ENCODE results near the gene WDR6. TPM values are rescaled to one million over a fixed set of nuclear protein-coding genes. Genes with fewer than 3 reads are reported as not detected.

The WDR6 gene
- total RNA-seq, 1 experiment from 2014 or later: 174 TPM

- no TSS peak for BruUV-seq (replicated peaks)
- POLR2A ChIA-PET: interaction anchor here (0.6 to 5.3 kb wide), 9 partner anchors 8 to 781 kb away, joined by 3 to 52 read pairs (median 5); partner anchors contain the start of genes IMPDH2, P4HTM, QRICH1 and WDR6
- Histone ChIP-seq H3K4me2 (ENCODE audit: low read length) (peak overlapping the region; percentile 90), H4K20me1 (ENCODE audit: insufficient read depth) (no peaks in the 10 kb centered on the region), H3K36me3 (ENCODE audit: control insufficient read depth in 1 of 2, insufficient read depth in 2 of 2, low read length in 2 of 2) (peaks cover 17 to 33% of the 10 kb centered on the region in 2 experiments; a peak in 3 of 4 replicates), H3K79me2 (ENCODE audit: insufficient read depth, low read length) (peaks cover 56% of the 10 kb centered on the region), H3K9me2 (ENCODE audit: insufficient read depth) (no peaks in the 10 kb centered on the region), H3K27ac (ENCODE audit: low read depth, low read length) (peak overlapping the region; percentile 99), H2AFZ (ENCODE audit: low read depth, low read length, poor library complexity, severe bottlenecking) (no peak overlapping the region), H3K4me3 (replicated peaks in 1 of 2; ENCODE audit: low read depth in 1 of 2, low read length in 2 of 2) (peak overlapping the region; percentile 80 to 98), H3K9me3 (ENCODE audit: control insufficient read depth in 1 of 2, insufficient read depth in 1 of 2, low read depth in 1 of 2, low read length in 2 of 2) (no peaks in the 10 kb centered on the region), H3K9ac (ENCODE audit: low read length) (peak overlapping the region; percentile 99), H3K4me1 (ENCODE audit: control insufficient read depth in 1 of 2, insufficient read depth in 2 of 2, low read length in 2 of 2) (peaks cover 20 to 64% of the 10 kb centered on the region in 2 experiments), H3K27me3 (ENCODE audit: insufficient read depth, low read length) (no peaks in the 10 kb centered on the region)
- RAD21 ChIA-PET (ENCODE audit: low non-redundant PET in 1 of 2, low total read pairs in 2 of 2, uncharacterized antibody in 2 of 2, unreplicated experiment in 2 of 2): interaction anchor here in 1 of 2 experiments (0.6 kb wide), 1 partner anchor 74 kb away, joined by 3 read pairs; the partner anchor contains the start of gene QRICH1
- ATAC-seq (no peak), DNase-seq (ENCODE audit: low read depth, low spot score) (no peak)
- no peak for TF ChIP-seq ZNF274 (IDR thresholded peaks at IDR 0.05; ENCODE audit: low read depth, low read length)
- no peak for TF ChIP-seq ZFX (IDR thresholded peaks at IDR 0.05)
- TF ChIP-seq EZH2 (IDR thresholded peaks at IDR 0.05): no peak
- TF ChIP-seq, protein P1, sequence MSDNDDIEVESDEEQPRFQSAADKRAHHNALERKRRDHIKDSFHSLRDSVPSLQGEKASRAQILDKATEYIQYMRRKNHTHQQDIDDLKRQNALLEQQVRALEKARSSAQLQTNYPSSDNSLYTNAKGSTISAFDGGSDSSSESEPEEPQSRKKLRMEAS (IDR thresholded peaks at IDR 0.05): no peak
- TF ChIP-seq SP1 (IDR thresholded peaks at IDR 0.05; ENCODE audit: low read depth): no peak
- no peak for TF ChIP-seq JUND (IDR thresholded peaks at IDR 0.05)
- TF ChIP-seq YY1 (IDR thresholded peaks at IDR 0.05; ENCODE audit: extremely low read depth, insufficient replicate concordance, low read depth, low read length): no peak
- intact Hi-C loops (cut with micrococcal nuclease): loop anchor here (2.0 kb wide), 1 partner anchor 31 kb away; no protein-coding TSS in a partner anchor
- CTCF ChIA-PET: interaction anchor here (1.8 to 3.0 kb wide), 3 partner anchors 12 to 151 kb away, joined by 5 to 27 read pairs (median 15); partner anchors contain the start of gene WDR6
Measured at GRCh38 chr3:49019941-49020329, 12.7 kb downstream of the WDR6 start.
